A172 (cell line): ENCODE measurements around the gene ECD. TPM values are rescaled to one million over a fixed set of nuclear protein-coding genes. Genes with fewer than 3 reads are reported as not detected.

Experiments used
- DNase-seq: peaks from one replicate; pipeline ENCODE4 v3.0.0-alpha.2; 2015; ENCODE audit warnings: low spot score
- total RNA-seq: library from RNA; depleted of rRNA; stranded (reverse); fragments of >200 nt; shearing (Covaris generic); gene quantifications from 2 replicates; pipeline ENCODE4 v1.2.3, GENCODE V29; 2014; rRNA removed

Gene ECD
- total RNA-seq, result 53.9 and 55.2 TPM in 2 replicates

DNA sequence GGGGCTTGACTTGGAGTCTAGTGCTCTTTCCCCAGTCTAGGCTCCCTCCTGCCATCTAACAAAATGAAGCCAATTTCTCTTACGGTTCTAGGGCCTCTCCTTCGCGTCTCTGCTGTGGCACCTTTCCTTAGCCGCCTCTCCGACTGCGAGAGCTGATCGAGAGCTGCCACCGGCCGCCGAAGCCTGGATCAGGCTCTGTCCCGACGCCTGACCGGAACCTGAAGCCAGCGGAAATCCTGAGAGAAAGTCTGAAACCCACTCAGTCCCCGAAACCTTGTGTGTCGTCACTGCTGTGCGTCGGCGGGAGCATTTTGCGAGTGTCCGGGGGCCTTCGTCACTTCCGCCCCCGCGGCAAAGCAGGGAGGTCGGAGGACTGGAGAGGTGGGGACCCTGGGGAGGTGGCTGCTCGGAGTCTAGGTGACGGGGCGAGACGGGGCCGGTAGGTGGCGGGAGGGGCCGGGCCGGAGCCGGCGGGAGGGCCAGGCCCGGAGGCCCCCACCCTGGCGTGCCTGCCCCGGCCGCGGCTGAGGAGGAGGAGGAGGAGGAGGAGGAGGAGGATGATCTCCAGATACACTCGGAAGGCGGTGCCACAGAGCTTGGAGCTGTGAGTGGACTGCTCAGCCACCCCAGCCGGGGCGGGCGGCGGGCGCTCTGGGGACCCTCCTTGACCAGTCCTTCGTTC is at the start of gene ECD, which contains the start of gene FAM149B1:
TSS of gene ECD (minus strand) at position 226 of the 682 bp plus-strand sequence. CDS start 4,071 bp downstream, outside the sequence.
TSS of gene FAM149B1 (plus strand) at position 337 of the 682 bp plus-strand sequence. CDS start at position 558, 221 bp downstream.
- DNase-seq, result peak; percentile 93

DNA sequence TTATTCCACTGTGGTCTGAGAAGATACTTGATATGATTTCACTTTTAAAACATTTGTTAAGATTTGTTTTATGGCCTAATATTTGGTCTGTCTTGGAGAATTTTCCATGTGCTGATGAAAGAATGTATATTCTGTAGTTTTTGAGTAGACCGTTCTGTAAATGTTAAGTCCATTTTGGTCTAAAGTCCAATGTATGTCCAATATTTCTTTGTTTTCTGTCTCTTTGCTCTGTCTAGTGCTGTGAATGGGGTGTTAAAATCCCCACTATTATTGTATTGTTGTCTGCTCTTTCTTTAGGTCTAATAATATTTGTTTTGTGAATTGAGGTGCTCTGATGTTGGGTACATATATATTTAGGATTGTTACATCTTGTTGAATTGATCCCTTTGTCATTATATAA is 47.9 kb upstream of the ECD start:
- no peak for DNase-seq

DNA sequence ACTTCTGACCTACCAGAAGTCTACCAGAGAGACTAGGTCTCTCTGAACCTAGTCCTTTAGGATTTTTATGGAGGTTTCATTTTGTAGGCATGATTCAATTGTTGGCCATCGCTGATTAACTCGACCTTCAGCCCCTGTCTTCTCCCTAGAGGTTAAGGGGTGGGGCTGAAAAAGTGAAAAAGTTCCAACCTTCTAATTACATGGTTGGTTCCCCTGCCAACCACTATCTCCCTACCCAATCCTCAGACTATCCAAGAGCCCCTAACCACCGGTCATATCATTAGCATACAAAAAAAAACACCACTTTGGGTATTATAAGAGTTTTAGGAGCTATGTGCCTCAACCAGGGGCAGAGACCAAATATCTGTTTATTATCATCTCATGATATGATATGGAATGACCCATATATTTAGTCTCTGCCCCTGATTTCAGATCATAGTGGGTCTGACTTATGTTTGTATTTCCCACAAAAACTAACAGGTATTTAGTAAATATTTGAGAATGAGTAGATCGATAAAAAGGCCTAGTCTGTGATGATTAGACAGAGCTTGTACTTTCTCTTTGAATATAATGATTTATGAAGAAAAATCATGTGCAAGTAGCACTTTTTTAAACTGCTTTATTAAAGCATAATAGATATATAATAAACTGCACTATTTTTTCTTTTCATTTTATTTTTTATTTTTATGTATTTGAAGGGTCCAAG is 43.5 kb upstream of the ECD start:
- no peak for DNase-seq

DNA sequence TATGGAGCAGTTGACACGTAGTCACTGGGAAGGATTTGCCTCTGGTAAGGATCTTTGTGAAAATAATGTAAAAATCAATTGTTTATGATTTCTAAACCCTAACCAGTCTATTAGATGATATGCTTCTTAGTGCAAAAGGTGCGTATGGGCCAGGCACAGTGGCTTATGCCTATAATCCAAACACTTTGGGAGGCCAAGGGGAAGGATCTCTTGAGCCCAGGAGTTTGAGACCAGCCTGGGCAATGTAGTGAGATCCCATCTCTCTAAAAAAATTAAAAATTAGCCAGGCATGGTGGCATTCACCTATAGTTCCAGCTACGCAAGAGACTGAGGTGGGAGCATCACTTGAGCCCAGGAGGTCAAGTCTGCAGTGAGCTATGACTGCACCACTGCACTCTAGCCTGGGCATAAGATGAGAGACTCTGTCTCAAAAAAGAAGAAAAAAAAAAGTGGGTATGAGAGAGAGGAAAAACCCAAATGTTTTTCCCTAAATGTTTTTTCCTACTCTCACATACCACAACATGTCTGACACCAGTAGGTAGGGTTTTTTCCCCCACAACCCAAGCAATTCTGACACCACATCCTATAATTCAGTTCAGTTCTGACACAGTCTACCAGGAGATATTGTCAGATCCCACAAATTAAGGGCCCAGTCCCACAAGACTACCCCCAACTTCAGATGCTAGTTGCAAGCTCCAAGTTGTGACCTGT is 42.7 kb upstream of the ECD start:
- no peak for DNase-seq

DNA sequence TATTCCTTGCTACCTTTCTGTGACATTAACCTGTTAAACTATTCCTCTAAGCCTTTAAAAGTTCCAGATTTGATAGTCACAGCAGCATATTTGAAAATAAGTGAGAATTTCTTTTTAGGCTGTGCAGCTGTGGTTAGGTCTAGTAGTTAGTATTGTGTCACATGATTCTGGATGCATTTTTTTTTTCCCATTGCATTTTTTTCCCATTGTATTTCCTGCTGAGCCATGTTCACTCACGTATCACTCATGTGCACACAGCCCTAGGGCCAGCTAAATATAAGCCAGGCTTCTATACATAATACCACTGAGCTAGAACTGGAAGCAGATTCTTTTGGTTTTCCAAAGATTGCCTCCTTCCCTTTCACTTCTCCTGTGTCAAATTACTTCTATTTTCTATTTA is 41.9 kb upstream of the ECD start:
- peak; percentile 25 for DNase-seq

DNA sequence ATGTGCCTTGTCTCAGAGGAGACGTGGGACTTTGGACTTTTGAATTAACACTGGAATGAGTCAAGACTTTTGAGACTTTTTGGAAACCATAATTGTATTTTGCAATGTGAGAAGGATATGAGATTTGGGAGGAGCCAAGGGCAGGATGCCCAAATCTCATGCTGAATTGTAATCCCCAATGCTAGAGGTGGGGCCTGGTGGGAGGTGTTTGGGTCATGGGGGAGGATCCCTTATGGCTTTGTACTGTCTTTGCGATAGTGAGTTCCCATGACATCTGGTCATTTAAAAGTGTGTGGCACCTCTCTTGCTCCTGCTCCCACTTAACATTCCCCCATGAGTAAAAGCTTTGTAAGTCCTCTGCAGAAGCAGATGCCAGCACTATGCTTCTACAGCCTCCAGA is 40.1 kb upstream of the ECD start:
- DNase-seq, result no peak

- DNase-seq, result no peak
These were observed 38.6 kb upstream of the ECD start for GRCh38 chr10:73206385-73206784.

DNA sequence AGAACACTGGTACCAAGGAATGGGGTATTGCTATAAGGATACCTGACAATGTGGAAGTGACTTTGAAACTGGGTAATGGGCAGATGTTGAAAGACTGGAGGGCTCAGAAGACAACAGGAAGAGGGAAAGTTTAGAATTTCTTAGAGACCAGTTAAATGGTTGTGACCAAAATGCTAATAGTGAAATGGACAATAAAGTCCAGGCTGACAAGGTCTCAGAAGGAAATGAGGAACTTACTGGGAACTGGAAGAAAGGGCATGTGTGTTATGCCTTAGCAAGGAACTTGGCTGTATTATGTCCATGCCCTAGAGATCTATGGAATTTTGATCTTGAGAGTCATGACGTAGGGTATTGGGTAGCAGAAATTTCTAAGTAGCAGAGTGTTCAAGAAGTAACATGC is 38.1 kb upstream of the ECD start:
- DNase-seq, result no peak

GRCh38 chr10:73205081-73205480 is 37.3 kb upstream of the ECD start:
- no peak for DNase-seq

- no peak for DNase-seq
These were observed 22.4 kb upstream of the ECD start for GRCh38 chr10:73190188-73190587.

- no peak for DNase-seq
These were observed 18.5 kb upstream of the ECD start for GRCh38 chr10:73186266-73186665.

DNA sequence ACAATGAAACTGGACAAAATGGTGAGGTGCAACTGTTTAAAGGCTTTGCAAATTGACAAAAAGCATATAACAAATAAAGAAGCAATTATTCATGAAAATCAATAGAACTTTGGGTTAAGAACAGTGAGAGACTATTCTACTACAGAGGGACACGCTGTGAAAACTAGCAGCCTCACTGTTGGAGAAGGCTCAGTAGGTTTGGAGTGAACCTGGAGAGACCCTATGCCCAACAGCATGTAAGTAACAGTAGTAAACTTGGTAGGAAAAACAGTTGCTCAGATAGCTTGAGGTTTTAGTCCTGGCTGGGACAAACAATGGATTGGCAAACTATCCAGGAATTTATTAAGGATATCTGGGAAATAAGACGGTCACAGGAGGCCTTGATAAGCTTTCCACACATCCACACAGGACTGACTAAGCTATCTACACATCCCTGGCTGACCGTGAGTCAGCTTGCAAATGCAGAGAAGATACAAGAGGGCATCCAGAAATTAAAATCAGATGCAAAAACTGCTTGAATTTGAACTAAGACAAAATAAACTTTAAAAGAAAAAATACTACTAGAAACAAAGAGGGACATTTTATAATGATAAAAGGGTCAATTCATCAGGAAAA is 16.0 kb upstream of the ECD start:
- peak; percentile 54 for DNase-seq

DNA sequence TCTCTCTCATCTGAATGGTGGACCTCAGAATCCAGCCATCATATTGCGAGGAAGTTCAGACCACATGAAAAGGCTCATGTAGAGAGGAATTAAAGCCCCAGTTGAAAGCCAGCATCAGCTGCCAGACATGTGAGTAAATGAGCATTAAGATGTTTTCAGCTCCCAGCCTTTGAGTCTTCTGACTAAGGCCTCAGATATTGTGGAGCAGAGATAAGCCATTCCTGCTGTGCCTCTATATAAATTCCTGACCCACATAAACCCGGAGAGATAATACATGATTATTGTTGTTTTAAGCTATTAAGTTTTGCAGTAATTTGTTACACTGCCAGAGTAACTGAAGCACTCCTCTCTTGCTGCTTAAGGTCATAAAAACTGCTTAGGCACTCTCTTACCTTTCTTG is 14.8 kb upstream of the ECD start:
- DNase-seq, result peak; percentile 80

GRCh38 chr10:73174148-73174925 is 6.5 kb upstream of the ECD start:
- DNase-seq, result no peak

- no peak for DNase-seq
These were observed 5.1 kb upstream of the ECD start for GRCh38 chr10:73172867-73173266.

- DNase-seq, result no peak
These were observed 1.5 kb upstream of the ECD start for GRCh38 chr10:73169320-73169719.

DNA sequence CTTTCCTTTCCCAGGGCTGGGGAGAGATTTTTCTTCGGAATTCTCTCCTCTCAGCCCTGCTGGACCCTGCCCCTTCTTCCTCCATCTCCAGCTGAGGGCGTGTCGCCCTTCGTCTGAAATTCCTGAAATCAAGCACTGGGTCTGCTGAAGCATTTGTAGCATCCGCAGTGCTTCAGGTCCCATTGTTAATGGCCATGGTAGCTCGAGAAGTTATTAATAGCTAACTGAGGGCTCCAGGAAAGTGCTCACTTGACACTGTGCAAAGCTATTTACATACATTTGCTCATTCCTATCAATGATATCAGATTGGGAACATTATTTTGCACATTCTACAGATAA is 626 bp upstream of the ECD start:
- no peak for DNase-seq

DNA sequence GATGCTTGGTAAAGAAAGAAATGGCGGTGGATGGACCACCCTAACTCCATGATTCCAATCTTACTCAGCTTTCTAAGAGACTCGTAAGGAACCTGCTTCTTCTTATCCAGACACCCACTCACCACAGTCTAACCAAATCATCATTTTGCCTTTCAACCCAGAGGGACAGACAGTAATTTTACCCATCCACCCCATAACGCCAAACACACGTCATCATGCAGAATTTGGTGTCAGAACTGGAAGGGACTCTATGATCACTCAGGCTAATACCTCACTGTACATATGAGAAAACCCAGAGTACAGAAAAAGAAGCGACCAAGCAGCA is 388 bp downstream of the ECD start:
- DNase-seq, result no peak

GRCh38 chr10:73166972-73167371 is 836 bp downstream of the ECD start:
- DNase-seq, result no peak

GRCh38 chr10:73163096-73163495 is 4.7 kb downstream of the ECD start:
- no peak for DNase-seq

DNA sequence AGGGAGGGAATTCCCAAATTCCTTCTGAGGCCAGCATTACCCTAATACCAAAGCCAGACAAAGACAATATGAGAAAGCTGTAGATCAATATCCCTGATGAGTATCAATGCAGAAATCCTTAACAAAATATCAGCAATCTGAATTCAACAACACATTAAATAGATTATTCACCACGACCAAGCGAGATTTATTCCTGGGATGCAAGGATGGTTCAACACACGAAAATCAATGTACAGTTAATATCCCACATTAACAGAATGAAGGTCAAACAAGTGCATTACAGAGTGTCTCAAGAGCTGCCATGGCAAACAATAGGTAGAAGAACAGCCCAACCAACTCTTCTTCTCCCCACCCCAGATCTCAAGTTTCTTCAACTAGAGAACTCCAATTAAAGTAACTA is 6.1 kb downstream of the ECD start:
- DNase-seq, result no peak

DNA sequence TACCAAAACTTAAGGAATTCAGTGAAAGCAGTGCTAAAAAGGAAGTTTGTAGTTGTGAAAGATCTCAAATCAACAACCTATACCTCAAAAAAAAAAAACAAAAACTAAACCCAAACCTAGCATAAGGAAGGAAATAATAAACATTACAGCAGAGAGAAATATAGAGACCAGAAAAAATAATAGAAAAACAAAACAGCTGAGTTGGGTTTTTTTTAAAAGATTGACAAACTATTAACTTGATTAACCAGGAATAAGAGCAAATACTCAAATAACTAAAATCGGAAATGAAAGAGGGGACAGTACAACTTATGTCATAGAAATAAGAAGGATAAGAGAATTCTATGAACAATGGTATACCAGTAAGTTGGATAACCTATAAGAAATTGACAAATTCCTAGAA is 6.7 kb downstream of the ECD start:
- no peak for DNase-seq
